A549 (cell line): ENCODE data around the gene GRIPAP1. TPM values are rescaled to one million over a fixed set of nuclear protein-coding genes. Genes with fewer than 3 reads are reported as not detected.

Source experiments
- ATAC-seq, 2 experiments: fragments of 200-7000 bp in 1 of 2; fragments of >200 bp in 1 of 2; cut with Nextera tagmentation in 1 of 2; cut with Tn5 transposase in 1 of 2; 3 replicates each; pipeline versions ENCODE4 v1.8.0 to v1.9.1; 2018 to 2020; ENCODE audit warnings: mild to moderate bottlenecking in 1 of 2, moderate library complexity in 1 of 2
- CTCF ChIA-PET: fragments of 300-600 bp; sonication (Branson Sonifier 250); formaldehyde crosslinking; extraction: SDS; loops from one replicate; lab custom pipeline; 2021; ENCODE audit warnings: antibody characterized with exemption, inconsistent platforms; lab: Yijun Ruan, JAX
- POLR2A ChIA-PET: fragments of 350-600 bp; formaldehyde crosslinking; extraction: SDS; loops from one replicate; lab custom pipeline; 2021; ENCODE audit warnings: antibody characterized with exemption, inconsistent platforms; lab: Yijun Ruan, JAX
- DNase-seq, 2 experiments: peaks; one replicate each; pipeline versions ENCODE4 v3.0.0 to v3.0.0-alpha.2; 2011 to 2016; ENCODE audit warnings: low read depth in 1 of 2, low spot score in 1 of 2
- FAIRE-seq: peaks from 2 replicates; lab custom pipeline; 2011; peaks lifted over from hg19 to GRCh38; lab: Jason Lieb, UNC
- H3K27ac ChIP-seq, 2 experiments: fragments of >200 bp; sonication (Bioruptor Twin); formaldehyde crosslinking; 3 replicates each; pipeline ENCODE4 v1.5.1; 2016 to 2017
- H3K4me1 ChIP-seq: fragments of >200 bp; sonication (Bioruptor Twin); formaldehyde crosslinking; 3 replicates; pipeline ENCODE4 v1.6.1; 2016
- H3K4me2 ChIP-seq: fragments of >200 bp; sonication (Bioruptor Twin); formaldehyde crosslinking; 3 replicates; pipeline ENCODE4 v1.6.1; 2016
- H3K4me3 ChIP-seq: fragments of >200 bp; sonication (Bioruptor Twin); formaldehyde crosslinking; 3 replicates; pipeline ENCODE4 v1.5.1; 2016
- H3K9me3 ChIP-seq: fragments of >200 bp; sonication (Bioruptor Twin); formaldehyde crosslinking; 3 replicates; pipeline ENCODE4 v1.6.1; 2016
- BCL3 ChIP-seq: fragments of >200 bp; sonication (Bioruptor Twin); formaldehyde crosslinking; IDR thresholded peaks from 3 replicates; pipeline ENCODE4 v1.6.1; 2016
- CBX2 ChIP-seq: fragments of 200-600 bp; sonication (generic); IDR thresholded peaks from 2 replicates; pipeline ENCODE4 v1.6.1; 2016; ENCODE audit warnings: low read depth, mild to moderate bottlenecking, borderline replicate concordance
- CBX8 ChIP-seq: fragments of 200-600 bp; sonication (generic); IDR thresholded peaks from 2 replicates; pipeline ENCODE4 v1.6.1; 2016
- CEBPB ChIP-seq, 2 experiments: fragments of >200 bp in 1 of 2; sonication (Bioruptor Twin) in 1 of 2; formaldehyde crosslinking in 1 of 2; IDR thresholded peaks; 2 replicates each; pipeline ENCODE4 v1.6.1; 2012 to 2016
- CHD2 ChIP-seq: fragments of 150-350 bp; IDR thresholded peaks from 2 replicates; pipeline ENCODE4 v1.6.1; 2014; ENCODE audit warnings: low read length; ENCODE audit not compliant: partially characterized antibody
- E2F6 ChIP-seq: IDR thresholded peaks from 2 replicates; pipeline ENCODE4 v1.6.1; 2012; ENCODE audit warnings: low read depth, borderline replicate concordance
- EHF ChIP-seq: fragments of 250-450 bp; sonication (Bioruptor Pico); IDR thresholded peaks from 2 replicates; pipeline ENCODE4 v1.5.0; 2020; ENCODE audit warnings: mild to moderate bottlenecking
- ELK1 ChIP-seq: fragments of 150-350 bp; IDR thresholded peaks from 2 replicates; pipeline ENCODE4 v1.6.1; 2014; ENCODE audit warnings: low read depth, mild to moderate bottlenecking, low read length
- GATA3 ChIP-seq: IDR thresholded peaks from 2 replicates; pipeline ENCODE4 v1.6.1; 2012; ENCODE audit warnings: borderline replicate concordance
- HES2 ChIP-seq: fragments of >200 bp; sonication (Bioruptor Twin); formaldehyde crosslinking; IDR thresholded peaks from 2 replicates; pipeline ENCODE4 v1.6.1; 2016
- HEYL ChIP-seq: fragments of 250-450 bp; sonication (Bioruptor Pico); IDR thresholded peaks from 2 replicates; pipeline ENCODE4 v1.8.0; 2021; ENCODE audit warnings: mild to moderate bottlenecking, moderate library complexity
- JUN ChIP-seq, 2 experiments: fragments of >200 bp; sonication (Bioruptor Twin); formaldehyde crosslinking; IDR thresholded peaks; 2 replicates in 1 of 2; 3 replicates in 1 of 2; pipeline ENCODE4 v1.6.1; 2016 to 2017
- JUNB ChIP-seq: fragments of >200 bp; sonication (Bioruptor Twin); formaldehyde crosslinking; IDR thresholded peaks from 2 replicates; pipeline ENCODE4 v1.6.1; 2016
- MAX ChIP-seq: IDR thresholded peaks from 2 replicates; pipeline ENCODE4 v1.6.1; 2012
- MAZ ChIP-seq: fragments of 150-350 bp; IDR thresholded peaks from 2 replicates; pipeline ENCODE4 v1.6.1; 2014; ENCODE audit warnings: antibody characterized with exemption, low read depth, low read length, borderline replicate concordance
- NFE2L2 ChIP-seq: fragments of 150-350 bp; conservative IDR thresholded peaks from 2 replicates; pipeline ENCODE4 v1.6.1; 2014; ENCODE audit warnings: low read length
- PBX3 ChIP-seq: IDR thresholded peaks from 2 replicates; pipeline ENCODE4 v1.6.1; 2012
- POLR2A ChIP-seq: IDR thresholded peaks from 2 replicates; pipeline ENCODE4 v1.6.1; 2012; ENCODE audit warnings: mild to moderate bottlenecking, low read length
- RFX5 ChIP-seq: fragments of 450-650 bp; IDR thresholded peaks from 2 replicates; pipeline ENCODE4 v1.7.1; 2014; ENCODE audit warnings: antibody characterized with exemption, mild to moderate bottlenecking, moderate library complexity
- RNF2 ChIP-seq: fragments of 200-600 bp; sonication (generic); IDR thresholded peaks from 2 replicates; pipeline ENCODE4 v1.6.1; 2016; ENCODE audit warnings: low read depth, mild to moderate bottlenecking, antibody characterized with exemption, moderate library complexity, borderline replicate concordance
- SMC3 ChIP-seq: fragments of >200 bp; sonication (Bioruptor Twin); formaldehyde crosslinking; IDR thresholded peaks from 3 replicates; pipeline ENCODE4 v1.6.1; 2018; ENCODE audit warnings: inconsistent platforms
- WGBS: methylation state at CpG from one replicate; pipeline ENCODE4 v1.1.6; 2017; ENCODE audit errors: missing lambda C conversion rate; 5-methylcytosine and 5-hydroxymethylcytosine counted together
- polyA plus RNA-seq, 4 experiments: library from polyadenylated mRNA; depleted of rRNA in 3 of 4; stranded (reverse); fragments of >200 nt; fragmentation: RNase III in 1 of 4; extraction: RNeasy Plus Mini Kit Qiagen cat#74134 plus additional on column Dnase treatment in 1 of 4; gene quantifications; 2 replicates in 3 of 4; 3 replicates in 1 of 4; pipeline ENCODE4 v1.2.3, GENCODE V29; 2011 to 2017

GRIPAP1 gene
- polyA plus RNA-seq, 2 of the 4 experiments (the other 2 are of a cell fraction) = 33.7 to 34.3 TPM

GRCh38 chrX:48958635-48959094 lies 43.4 kb downstream of the GRIPAP1 start:
- Histone ChIP-seq H3K4me2 (peak overlapping the region; percentile 94), H3K9me3 (no peaks in the 10 kb centered on the region), H3K4me1 (peaks cover 19% of the 10 kb centered on the region), H3K27ac (peak overlapping the region; percentile 82 to 99), H3K4me3 (peak overlapping the region; percentile 98)
- POLR2A ChIA-PET = interaction anchor here (0.6 to 3.6 kb wide), 13 partner anchors 11 to 964 kb away, joined by 3 to 40 read pairs (median 5); partner anchors contain the start of genes CLCN5, GRIPAP1, HDAC6 and KCND1
- peak; percentile 35 to 41 for DNase-seq
- no peak for TF ChIP-seq GATA3
- no peak for TF ChIP-seq EHF
- TF ChIP-seq SMC3 = no peak
- no peak for TF ChIP-seq BCL3
- TF ChIP-seq NFE2L2 = no peak
- no peak for TF ChIP-seq HEYL (CRISPR knock-in tag)
- no peak for TF ChIP-seq JUNB
- no peak for TF ChIP-seq CEBPB (IDR thresholded peaks at IDR 0.05)
- 1% methylated on average over 20 of the region's 21 CpGs for WGBS
- peak; percentile 43 for FAIRE-seq
- ATAC-seq = peak in 1 of 2 experiments; percentile 6; a peak in 3 of 6 replicates
- CTCF ChIA-PET = interaction anchor here (1.0 to 3.1 kb wide), 4 partner anchors 9 to 19 kb away, joined by 3 to 17 read pairs (median 4); partner anchors contain the start of gene KCND1

GRCh38 chrX:48957827-48958634 lies 44.0 kb downstream of the GRIPAP1 start:
- DNase-seq (peak; percentile 96 to 99), ATAC-seq (peak; percentile 94 to 95), FAIRE-seq (peak; percentile 100)
- under 1% methylated on average over 36 of the region's 66 CpGs for WGBS
- TF ChIP-seq HES2 (no peak), JUN (IDR thresholded peaks at IDR 0.05) (peak in 1 of 2 experiments; percentile 28; a peak in 2 of 5 replicates), CHD2 (no peak), CBX2 (no peak), EHF (no peak), RFX5 (peak; percentile 87), MAX (no peak; the same call in 1 of the 2 replicates), PBX3 (peak; percentile 75; the same call in 1 of the 2 replicates), E2F6 (peak; percentile 34; the same call in 1 of the 2 replicates), BCL3 (0 out of 3 replicates have a peak, but pooled peaks have one; percentile 18), CBX8 (no peak), RNF2 (no peak), MAZ (no peak), ELK1 (no peak), POLR2A (peak; percentile 27; the same call in 1 of the 2 replicates), CEBPB (IDR thresholded peaks at IDR 0.05) (peak; percentile 32 to 73; a peak in 2 of 4 replicates)
- Histone ChIP-seq H3K4me1 (peaks cover 19% of the 10 kb centered on the region), H3K4me3 (peak overlapping the region; percentile 98), H3K27ac (peak overlapping the region; percentile 82 to 99), H3K4me2 (peak overlapping the region; percentile 98), H3K9me3 (no peaks in the 10 kb centered on the region)
- CTCF ChIA-PET = interaction anchor here (1.0 to 3.9 kb wide), 5 partner anchors 9 to 86 kb away, joined by 3 to 17 read pairs (median 4); partner anchors contain the start of genes KCND1 and TFE3
- POLR2A ChIA-PET = interaction anchor here (0.6 to 3.6 kb wide), 14 partner anchors 12 to 964 kb away, joined by 3 to 40 read pairs (median 4); partner anchors contain the start of genes CLCN5, GRIPAP1, HDAC6 and KCND1
